Kidney glomerular epithelial cell (primary cell): ENCODE results near the gene DYNC1H1.

Experiments
- DNase-seq: peaks from one replicate; lab custom pipeline; 2025; lab: John Stamatoyannopoulos, UW

The DYNC1H1 gene

GRCh38 chr14:101997429-101998336 lies 33.3 kb downstream of the DYNC1H1 start:
- no peak for DNase-seq

GRCh38 chr14:102000902-102001301 lies 36.5 kb downstream of the DYNC1H1 start:
- no peak for DNase-seq

- DNase-seq = no peak
Measured at GRCh38 chr14:102005336-102005735, 41.0 kb downstream of the DYNC1H1 start.

GRCh38 chr14:102007916-102008418 lies 43.6 kb downstream of the DYNC1H1 start:
- no peak for DNase-seq

GRCh38 chr14:102008891-102009290 lies 44.5 kb downstream of the DYNC1H1 start:
- DNase-seq = no peak

- DNase-seq = no peak
Measured at GRCh38 chr14:102011631-102012030, 47.3 kb downstream of the DYNC1H1 start.

- no peak for DNase-seq
Measured at GRCh38 chr14:102012336-102012735, 48.0 kb downstream of the DYNC1H1 start.

GRCh38 chr14:102013669-102014200 lies 49.4 kb downstream of the DYNC1H1 start:
- DNase-seq = no peak

- no peak for DNase-seq
Measured at GRCh38 chr14:102015045-102015685, 50.8 kb downstream of the DYNC1H1 start.

GRCh38 chr14:102015771-102016170 lies 51.4 kb downstream of the DYNC1H1 start:
- no peak for DNase-seq

GRCh38 chr14:102016420-102017090 lies 52.2 kb downstream of the DYNC1H1 start:
- no peak for DNase-seq

GRCh38 chr14:102018251-102018650 lies 53.9 kb downstream of the DYNC1H1 start:
- no peak for DNase-seq

- no peak for DNase-seq
Measured at GRCh38 chr14:102019006-102019540, 54.7 kb downstream of the DYNC1H1 start.

GRCh38 chr14:102020058-102020971 lies 55.9 kb downstream of the DYNC1H1 start:
- DNase-seq = peak; percentile 40

- DNase-seq = no peak
Measured at GRCh38 chr14:102026934-102027333, 62.6 kb downstream of the DYNC1H1 start.

- DNase-seq = no peak
Measured at GRCh38 chr14:102027951-102028350, 63.6 kb downstream of the DYNC1H1 start.

- no peak for DNase-seq
Measured at GRCh38 chr14:102028733-102029132, 64.4 kb downstream of the DYNC1H1 start.

- DNase-seq = no peak
Measured at GRCh38 chr14:102029956-102030355, 65.6 kb downstream of the DYNC1H1 start.

- DNase-seq = no peak
Measured at GRCh38 chr14:102033241-102033640, 68.9 kb downstream of the DYNC1H1 start.

GRCh38 chr14:102034301-102034700 lies 69.9 kb downstream of the DYNC1H1 start:
- no peak for DNase-seq

- DNase-seq = no peak
Measured at GRCh38 chr14:102035914-102036313, 71.5 kb downstream of the DYNC1H1 start.
